ENCODE measurements around the gene AOX1.

DNA sequence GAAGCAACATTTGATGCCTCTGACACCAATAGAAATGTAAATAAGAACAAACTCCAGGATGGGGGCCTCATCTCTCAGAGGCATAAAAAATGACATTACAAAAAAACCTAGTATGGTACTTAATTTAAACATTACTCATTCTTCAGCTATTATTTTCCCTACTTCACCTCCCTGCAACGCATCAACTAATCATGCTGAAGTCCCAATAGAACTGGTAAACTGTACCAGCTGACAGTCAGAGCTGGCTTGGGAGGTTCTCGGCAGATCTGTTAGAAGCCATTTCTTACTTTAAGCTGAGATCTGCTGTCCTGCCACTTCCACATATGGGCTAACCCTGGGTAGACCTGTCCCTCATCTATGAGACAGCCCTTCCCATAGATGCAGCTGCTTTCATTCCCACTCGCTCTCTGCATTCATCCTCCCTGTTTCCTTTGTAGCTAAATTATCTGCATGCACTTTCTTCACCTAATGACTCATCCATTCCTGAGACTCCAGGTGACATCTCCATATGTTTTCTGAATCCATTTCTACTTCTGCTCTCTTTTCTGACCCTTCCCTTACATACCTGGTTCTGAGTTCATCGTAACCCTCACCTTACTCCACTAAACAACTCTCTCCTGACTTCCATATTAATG, 108.1 kb downstream of the AOX1 start:
- TF ChIP-seq ZNF217 (IDR thresholded peaks at IDR 0.05) (no peak), RAD21 (IDR thresholded peaks at IDR 0.05; ENCODE audit: insufficient read depth, low read depth, low read length) (no peak), CTCF (IDR thresholded peaks at IDR 0.05 in 2 of 3, conservative IDR thresholded peaks at IDR 0.05 in 1 of 3; ENCODE audit: control insufficient read depth in 2 of 3, extremely low read depth in 1 of 3, insufficient read depth in 1 of 3, low read depth in 3 of 3, low read length in 3 of 3) (no peak), ZBTB4 (CRISPR knock-in tag; IDR thresholded peaks at IDR 0.05) (no peak), SREBF2 (IDR thresholded peaks at IDR 0.05; ENCODE audit: low read length) (no peak), ZNF274 (IDR thresholded peaks at IDR 0.05; ENCODE audit: insufficient read depth, insufficient read length) (no peak), CHD1 (IDR thresholded peaks at IDR 0.05; ENCODE audit: low read depth, low read length) (no peak), CBX5 (IDR thresholded peaks at IDR 0.05; ENCODE audit: low read depth) (no peak), HDAC2 (IDR thresholded peaks at IDR 0.05) (no peak), TARDBP (IDR thresholded peaks at IDR 0.05; ENCODE audit: borderline replicate concordance) (no peak), HDGF (IDR thresholded peaks at IDR 0.05) (no peak), POLR2AphosphoS2 (IDR thresholded peaks at IDR 0.05; ENCODE audit: low read depth, low read length) (no peak)

Data from GM12878 (cell line).